ENCODE data around the gene ARHGAP15.

The ARHGAP15 gene

GRCh38 chr2:143692967-143693366, 563.7 kb downstream of the ARHGAP15 start:
- no peak overlapping the region for H3K27ac ChIP-seq
- TF ChIP-seq ZFX (IDR thresholded peaks at IDR 0.05; ENCODE audit: borderline replicate concordance) (no peak), CTCF (IDR thresholded peaks at IDR 0.05) (no peak)

GRCh38 chr2:143694335-143694734, 565.1 kb downstream of the ARHGAP15 start:
- TF ChIP-seq ZFX (IDR thresholded peaks at IDR 0.05; ENCODE audit: borderline replicate concordance) (no peak), CTCF (IDR thresholded peaks at IDR 0.05) (no peak)
- no peak overlapping the region for H3K27ac ChIP-seq

- no peak overlapping the region for H3K27ac ChIP-seq
- no peak for TF ChIP-seq ZFX (IDR thresholded peaks at IDR 0.05; ENCODE audit: borderline replicate concordance)
- no peak for TF ChIP-seq CTCF (IDR thresholded peaks at IDR 0.05)
These were observed 567.4 kb downstream of the ARHGAP15 start for GRCh38 chr2:143696651-143697050.

GRCh38 chr2:143697744-143698143, 568.5 kb downstream of the ARHGAP15 start:
- TF ChIP-seq CTCF (IDR thresholded peaks at IDR 0.05) (no peak), ZFX (IDR thresholded peaks at IDR 0.05; ENCODE audit: borderline replicate concordance) (no peak)
- H3K27ac ChIP-seq: no peak overlapping the region

- no peak for TF ChIP-seq ZFX (IDR thresholded peaks at IDR 0.05; ENCODE audit: borderline replicate concordance)
- TF ChIP-seq CTCF (IDR thresholded peaks at IDR 0.05): no peak
- no peak overlapping the region for H3K27ac ChIP-seq
These were observed 569.1 kb downstream of the ARHGAP15 start for GRCh38 chr2:143698352-143698751.

- no peak overlapping the region for H3K27ac ChIP-seq
- no peak for TF ChIP-seq CTCF (IDR thresholded peaks at IDR 0.05)
- TF ChIP-seq ZFX (IDR thresholded peaks at IDR 0.05; ENCODE audit: borderline replicate concordance): no peak
These were observed 569.8 kb downstream of the ARHGAP15 start for GRCh38 chr2:143698888-143699570.

GRCh38 chr2:143700865-143701264, 571.6 kb downstream of the ARHGAP15 start:
- no peak for TF ChIP-seq ZFX (IDR thresholded peaks at IDR 0.05; ENCODE audit: borderline replicate concordance)
- no peak for TF ChIP-seq CTCF (IDR thresholded peaks at IDR 0.05)
- H3K27ac ChIP-seq: no peak overlapping the region

Data from 22Rv1 (cell line).